ENCODE data around the gene CEP72. TPM values are rescaled to one million over a fixed set of nuclear protein-coding genes. Genes with fewer than 3 reads are reported as not detected.

Gene CEP72
- total RNA-seq, 1 experiment from 2014 or later = 33.2 TPM

DNA sequence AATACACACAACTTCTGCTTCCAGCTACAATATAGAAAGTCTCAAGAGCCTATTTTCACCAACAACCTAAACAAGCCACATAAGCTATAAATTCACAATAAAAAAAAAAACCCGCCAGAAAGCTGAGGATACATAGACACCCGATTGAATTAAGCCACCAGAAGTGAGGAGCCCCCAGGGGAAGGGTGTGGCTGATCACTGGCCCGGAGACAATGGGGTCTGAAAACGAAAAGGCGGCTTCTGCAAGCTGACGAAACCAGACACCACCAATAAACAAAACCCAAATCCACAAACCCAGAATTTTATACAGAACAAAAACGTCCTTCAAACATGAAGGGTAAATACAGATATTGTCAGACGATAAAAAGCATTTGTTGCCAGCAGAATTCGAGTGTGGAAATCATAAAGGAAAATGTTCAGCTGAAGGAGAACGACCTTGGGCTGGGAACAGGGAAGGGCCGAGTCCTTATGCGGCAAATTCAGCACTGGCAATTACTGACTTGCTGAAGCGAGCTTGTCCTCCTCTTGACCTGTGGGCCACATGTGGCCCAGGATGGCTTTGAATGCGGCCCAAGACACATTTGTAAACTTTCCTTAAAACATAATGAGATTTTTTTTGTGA, 39.6 kb upstream of the CEP72 start:
- ATAC-seq (no peak), DNase-seq (ENCODE audit: low read depth, low spot score) (no peak)
- Histone ChIP-seq H3K4me3 (ENCODE audit: low read depth in 2 of 2, low read length in 2 of 2) (no peak overlapping the region), H3K36me3 (ENCODE audit: control insufficient read depth, insufficient read depth, low read length) (no peaks in the 10 kb centered on the region), H3K4me1 (ENCODE audit: control insufficient read depth, insufficient read depth, low read length) (no peaks in the 10 kb centered on the region), H3K9me3 (ENCODE audit: control insufficient read depth, insufficient read depth, low read depth, low read length) (peaks cover 9% of the 10 kb centered on the region; the same call in 1 of the 2 replicates), H3K27me3 (ENCODE audit: control insufficient read depth, insufficient read depth, low read length) (peaks cover under 1% of the 10 kb centered on the region; the same call in 1 of the 2 replicates), H3K27ac (ENCODE audit: low read length) (no peak overlapping the region)
- no TSS peak for BruUV-seq (replicated peaks)
- no peak for TF ChIP-seq TCF7L2 (IDR thresholded peaks at IDR 0.05; ENCODE audit: low read depth, low read length)
- no peak for TF ChIP-seq POLR2AphosphoS5 (IDR thresholded peaks at IDR 0.05; ENCODE audit: low read depth, low read length)
- TF ChIP-seq SIN3A (IDR thresholded peaks at IDR 0.05; ENCODE audit: borderline replicate concordance, insufficient read depth, low read depth, low read length) = no peak
- TF ChIP-seq, protein P1, sequence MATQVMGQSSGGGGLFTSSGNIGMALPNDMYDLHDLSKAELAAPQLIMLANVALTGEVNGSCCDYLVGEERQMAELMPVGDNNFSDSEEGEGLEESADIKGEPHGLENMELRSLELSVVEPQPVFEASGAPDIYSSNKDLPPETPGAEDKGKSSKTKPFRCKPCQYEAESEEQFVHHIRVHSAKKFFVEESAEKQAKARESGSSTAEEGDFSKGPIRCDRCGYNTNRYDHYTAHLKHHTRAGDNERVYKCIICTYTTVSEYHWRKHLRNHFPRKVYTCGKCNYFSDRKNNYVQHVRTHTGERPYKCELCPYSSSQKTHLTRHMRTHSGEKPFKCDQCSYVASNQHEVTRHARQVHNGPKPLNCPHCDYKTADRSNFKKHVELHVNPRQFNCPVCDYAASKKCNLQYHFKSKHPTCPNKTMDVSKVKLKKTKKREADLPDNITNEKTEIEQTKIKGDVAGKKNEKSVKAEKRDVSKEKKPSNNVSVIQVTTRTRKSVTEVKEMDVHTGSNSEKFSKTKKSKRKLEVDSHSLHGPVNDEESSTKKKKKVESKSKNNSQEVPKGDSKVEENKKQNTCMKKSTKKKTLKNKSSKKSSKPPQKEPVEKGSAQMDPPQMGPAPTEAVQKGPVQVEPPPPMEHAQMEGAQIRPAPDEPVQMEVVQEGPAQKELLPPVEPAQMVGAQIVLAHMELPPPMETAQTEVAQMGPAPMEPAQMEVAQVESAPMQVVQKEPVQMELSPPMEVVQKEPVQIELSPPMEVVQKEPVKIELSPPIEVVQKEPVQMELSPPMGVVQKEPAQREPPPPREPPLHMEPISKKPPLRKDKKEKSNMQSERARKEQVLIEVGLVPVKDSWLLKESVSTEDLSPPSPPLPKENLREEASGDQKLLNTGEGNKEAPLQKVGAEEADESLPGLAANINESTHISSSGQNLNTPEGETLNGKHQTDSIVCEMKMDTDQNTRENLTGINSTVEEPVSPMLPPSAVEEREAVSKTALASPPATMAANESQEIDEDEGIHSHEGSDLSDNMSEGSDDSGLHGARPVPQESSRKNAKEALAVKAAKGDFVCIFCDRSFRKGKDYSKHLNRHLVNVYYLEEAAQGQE (IDR thresholded peaks at IDR 0.05; ENCODE audit: insufficient read depth in 1 of 2, low read depth in 2 of 2, low read length in 1 of 2) = no peak
- TF ChIP-seq, protein P2, sequence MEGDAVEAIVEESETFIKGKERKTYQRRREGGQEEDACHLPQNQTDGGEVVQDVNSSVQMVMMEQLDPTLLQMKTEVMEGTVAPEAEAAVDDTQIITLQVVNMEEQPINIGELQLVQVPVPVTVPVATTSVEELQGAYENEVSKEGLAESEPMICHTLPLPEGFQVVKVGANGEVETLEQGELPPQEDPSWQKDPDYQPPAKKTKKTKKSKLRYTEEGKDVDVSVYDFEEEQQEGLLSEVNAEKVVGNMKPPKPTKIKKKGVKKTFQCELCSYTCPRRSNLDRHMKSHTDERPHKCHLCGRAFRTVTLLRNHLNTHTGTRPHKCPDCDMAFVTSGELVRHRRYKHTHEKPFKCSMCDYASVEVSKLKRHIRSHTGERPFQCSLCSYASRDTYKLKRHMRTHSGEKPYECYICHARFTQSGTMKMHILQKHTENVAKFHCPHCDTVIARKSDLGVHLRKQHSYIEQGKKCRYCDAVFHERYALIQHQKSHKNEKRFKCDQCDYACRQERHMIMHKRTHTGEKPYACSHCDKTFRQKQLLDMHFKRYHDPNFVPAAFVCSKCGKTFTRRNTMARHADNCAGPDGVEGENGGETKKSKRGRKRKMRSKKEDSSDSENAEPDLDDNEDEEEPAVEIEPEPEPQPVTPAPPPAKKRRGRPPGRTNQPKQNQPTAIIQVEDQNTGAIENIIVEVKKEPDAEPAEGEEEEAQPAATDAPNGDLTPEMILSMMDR (IDR thresholded peaks at IDR 0.05) = no peak
- POLR2A ChIA-PET = no interaction called here
- in situ Hi-C loops (cut with HindIII; ENCODE audit: low pct_unique_long_range_greater_than_20kb, low sequenced_read_pairs) = no loop called here
- intact Hi-C loops (cut with micrococcal nuclease; ENCODE audit: unreplicated experiment) = no loop called here
- CTCF ChIA-PET = no interaction called here

DNA sequence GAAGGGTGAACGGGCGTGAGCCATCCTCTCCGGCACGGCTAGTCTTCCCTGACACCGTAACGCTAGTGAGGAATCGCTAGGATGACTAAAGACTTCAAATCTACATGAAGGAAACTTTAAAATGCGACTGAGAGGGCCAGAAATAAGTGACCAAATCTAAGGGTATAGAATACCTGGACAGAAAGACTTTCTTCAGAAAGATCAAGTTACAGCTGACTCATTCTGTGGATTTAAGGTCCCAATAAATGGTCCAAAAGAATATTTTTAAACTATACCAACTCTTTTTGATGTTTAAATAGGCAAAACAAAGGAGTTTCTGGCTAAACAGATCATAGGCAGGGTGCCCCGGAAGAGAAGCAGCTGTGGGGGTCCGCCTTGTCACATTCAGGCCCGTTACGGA, 38.9 kb upstream of the CEP72 start:
- DNase-seq (ENCODE audit: low read depth, low spot score) = no peak
- POLR2A ChIA-PET = no interaction called here
- CTCF ChIA-PET = no interaction called here
- H3K36me3 ChIP-seq (ENCODE audit: control insufficient read depth, insufficient read depth, low read length) = no peaks in the 10 kb centered on the region
- H3K9me3 ChIP-seq (ENCODE audit: control insufficient read depth, insufficient read depth, low read depth, low read length) = peaks cover 9% of the 10 kb centered on the region; the same call in 1 of the 2 replicates
- no TSS peak for BruUV-seq (replicated peaks)
- no peak overlapping the region for H3K4me3 ChIP-seq (ENCODE audit: low read depth in 2 of 2, low read length in 2 of 2)
- no peaks in the 10 kb centered on the region for H3K4me1 ChIP-seq (ENCODE audit: control insufficient read depth, insufficient read depth, low read length)
- H3K27ac ChIP-seq (ENCODE audit: low read length) = no peak overlapping the region
- TF ChIP-seq POLR2AphosphoS5 (IDR thresholded peaks at IDR 0.05; ENCODE audit: low read depth, low read length) (no peak), SIN3A (IDR thresholded peaks at IDR 0.05; ENCODE audit: borderline replicate concordance, insufficient read depth, low read depth, low read length) (no peak), TCF7L2 (IDR thresholded peaks at IDR 0.05; ENCODE audit: low read depth, low read length) (no peak)
- TF ChIP-seq, protein P2 (IDR thresholded peaks at IDR 0.05) = no peak
- TF ChIP-seq, protein P1 (IDR thresholded peaks at IDR 0.05; ENCODE audit: insufficient read depth in 1 of 2, low read depth in 2 of 2, low read length in 1 of 2) = no peak
- intact Hi-C loops (cut with micrococcal nuclease; ENCODE audit: unreplicated experiment) (no loop called here), in situ Hi-C loops (cut with HindIII; ENCODE audit: low pct_unique_long_range_greater_than_20kb, low sequenced_read_pairs) (no loop called here)
- peaks cover 7% of the 10 kb centered on the region for H3K27me3 ChIP-seq (ENCODE audit: control insufficient read depth, insufficient read depth, low read length)
- no peak for ATAC-seq
